ENCODE results near the gene CAPN12.
"Not testable (repeated sequence)": the region's sequence is repeated elsewhere in the genome, so short reads cannot be mapped to it uniquely, and the experiment has no call there.

CAPN12 gene

DNA sequence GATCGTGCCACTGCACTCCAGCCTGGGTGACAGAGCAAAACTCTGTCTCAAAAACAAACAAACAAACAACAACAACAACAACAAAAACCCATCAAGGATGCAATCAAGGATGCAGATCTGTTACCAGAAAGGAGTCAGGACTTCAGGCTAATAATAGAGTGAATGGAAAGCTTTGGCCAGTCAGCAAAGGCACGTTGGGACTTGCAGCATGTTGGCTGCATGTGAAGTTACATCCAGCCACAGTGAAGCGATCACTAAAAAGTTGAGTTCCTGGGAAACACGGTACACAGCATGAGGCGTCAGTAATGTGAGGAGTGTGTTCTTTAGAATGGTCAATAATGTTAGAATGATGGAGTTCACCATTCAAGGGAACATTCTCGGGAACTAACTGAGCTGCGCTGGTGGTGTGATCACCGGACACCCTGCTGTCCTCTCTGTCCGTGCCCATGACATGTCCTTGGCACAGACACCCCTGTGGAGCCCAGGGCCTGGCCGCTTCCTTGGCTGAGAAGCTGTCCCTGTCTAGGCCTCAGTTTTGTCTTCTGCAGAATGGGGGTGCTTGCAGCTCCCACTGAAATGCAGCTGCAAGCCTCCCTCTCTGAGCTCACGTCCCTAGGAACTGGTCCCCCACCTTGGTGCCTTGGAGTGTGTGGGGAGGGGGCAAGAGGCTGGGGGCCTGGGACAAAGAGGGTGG, 42.4 kb upstream of the CAPN12 start:
- H3K4me3 ChIP-seq (ENCODE audit: control insufficient read depth, low read depth, low read length): no peak overlapping the region
- no peak for DNase-seq (ENCODE audit: low read depth)
- TF ChIP-seq, protein P1, sequence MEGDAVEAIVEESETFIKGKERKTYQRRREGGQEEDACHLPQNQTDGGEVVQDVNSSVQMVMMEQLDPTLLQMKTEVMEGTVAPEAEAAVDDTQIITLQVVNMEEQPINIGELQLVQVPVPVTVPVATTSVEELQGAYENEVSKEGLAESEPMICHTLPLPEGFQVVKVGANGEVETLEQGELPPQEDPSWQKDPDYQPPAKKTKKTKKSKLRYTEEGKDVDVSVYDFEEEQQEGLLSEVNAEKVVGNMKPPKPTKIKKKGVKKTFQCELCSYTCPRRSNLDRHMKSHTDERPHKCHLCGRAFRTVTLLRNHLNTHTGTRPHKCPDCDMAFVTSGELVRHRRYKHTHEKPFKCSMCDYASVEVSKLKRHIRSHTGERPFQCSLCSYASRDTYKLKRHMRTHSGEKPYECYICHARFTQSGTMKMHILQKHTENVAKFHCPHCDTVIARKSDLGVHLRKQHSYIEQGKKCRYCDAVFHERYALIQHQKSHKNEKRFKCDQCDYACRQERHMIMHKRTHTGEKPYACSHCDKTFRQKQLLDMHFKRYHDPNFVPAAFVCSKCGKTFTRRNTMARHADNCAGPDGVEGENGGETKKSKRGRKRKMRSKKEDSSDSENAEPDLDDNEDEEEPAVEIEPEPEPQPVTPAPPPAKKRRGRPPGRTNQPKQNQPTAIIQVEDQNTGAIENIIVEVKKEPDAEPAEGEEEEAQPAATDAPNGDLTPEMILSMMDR (IDR thresholded peaks at IDR 0.05; ENCODE audit: control insufficient read depth, insufficient read depth, low read depth, low read length, missing control alignments): no peak

DNA sequence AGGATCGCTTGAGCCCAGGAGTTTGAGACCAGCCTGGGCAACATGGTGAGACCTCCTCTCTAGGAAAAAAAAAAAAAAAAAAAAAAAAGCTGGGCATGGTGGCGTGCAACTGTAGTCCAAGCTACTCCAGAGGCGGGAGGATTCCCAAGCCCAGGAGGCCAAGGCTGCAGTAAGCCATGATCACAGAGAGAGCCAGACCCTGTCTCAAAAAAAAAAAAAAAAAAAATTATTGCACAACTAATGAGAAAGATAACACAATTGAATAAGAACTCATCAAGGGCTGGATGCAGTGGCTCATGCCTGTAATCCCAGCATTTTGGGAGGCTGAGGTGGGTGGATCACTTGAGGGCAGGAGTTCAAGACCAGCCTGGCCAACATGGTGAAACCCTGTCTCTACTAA, 41.8 kb upstream of the CAPN12 start:
- not testable (repeated sequence) for DNase-seq (ENCODE audit: low read depth); H3K4me3 ChIP-seq (ENCODE audit: control insufficient read depth, low read depth, low read length)

DNA sequence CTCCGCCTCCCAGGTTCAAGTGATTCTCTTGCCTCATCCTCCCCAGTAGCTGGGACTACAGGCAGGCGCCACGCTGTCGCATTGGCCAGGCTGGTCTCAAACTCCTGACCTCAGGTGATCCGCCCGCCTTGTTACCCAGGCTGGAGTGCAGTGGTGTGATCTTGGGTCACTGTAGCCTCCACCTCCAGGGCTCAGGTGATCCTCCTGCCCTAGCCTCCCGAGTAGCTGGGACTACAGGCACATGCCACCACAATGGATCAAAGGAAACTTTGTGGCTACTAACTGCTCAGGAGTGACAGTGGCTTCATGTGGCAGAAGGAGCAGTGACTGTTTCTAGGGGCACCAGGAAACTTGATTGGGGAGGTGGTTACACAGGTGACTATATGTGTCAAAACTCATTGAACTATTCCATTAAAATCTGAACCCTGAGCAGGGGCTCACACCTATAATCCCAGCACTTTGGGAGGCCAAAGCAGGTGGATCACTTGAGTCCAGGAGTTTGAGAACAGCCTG, 41.0 kb upstream of the CAPN12 start:
- no peak overlapping the region for H3K4me3 ChIP-seq (ENCODE audit: control insufficient read depth, low read depth, low read length)
- DNase-seq (ENCODE audit: low read depth): no peak
- TF ChIP-seq, protein P1 (IDR thresholded peaks at IDR 0.05; ENCODE audit: control insufficient read depth, insufficient read depth, low read depth, low read length, missing control alignments): no peak

DNA sequence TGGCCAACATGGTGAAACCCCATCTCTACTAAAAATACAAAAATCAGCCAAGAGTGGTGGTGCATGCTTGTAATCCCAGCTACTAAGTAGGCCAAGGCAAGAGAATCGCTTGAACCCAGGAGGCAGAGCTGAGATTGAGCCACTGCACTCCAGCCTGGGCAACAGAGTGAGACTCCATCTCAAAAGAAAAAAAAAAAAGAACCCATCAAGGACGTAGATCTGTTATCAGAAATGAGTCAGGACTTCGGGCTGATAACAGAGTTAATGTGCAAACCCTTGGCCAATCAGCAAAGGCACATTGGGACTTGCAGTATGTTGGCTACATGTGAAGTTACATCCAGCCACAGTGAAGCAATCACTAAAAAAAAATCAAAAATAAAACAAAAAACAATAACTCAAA, 40.0 kb upstream of the CAPN12 start:
- TF ChIP-seq, protein P1 (IDR thresholded peaks at IDR 0.05; ENCODE audit: control insufficient read depth, insufficient read depth, low read depth, low read length, missing control alignments): no peak
- no peak for DNase-seq (ENCODE audit: low read depth)
- H3K4me3 ChIP-seq (ENCODE audit: control insufficient read depth, low read depth, low read length): no peak overlapping the region

DNA sequence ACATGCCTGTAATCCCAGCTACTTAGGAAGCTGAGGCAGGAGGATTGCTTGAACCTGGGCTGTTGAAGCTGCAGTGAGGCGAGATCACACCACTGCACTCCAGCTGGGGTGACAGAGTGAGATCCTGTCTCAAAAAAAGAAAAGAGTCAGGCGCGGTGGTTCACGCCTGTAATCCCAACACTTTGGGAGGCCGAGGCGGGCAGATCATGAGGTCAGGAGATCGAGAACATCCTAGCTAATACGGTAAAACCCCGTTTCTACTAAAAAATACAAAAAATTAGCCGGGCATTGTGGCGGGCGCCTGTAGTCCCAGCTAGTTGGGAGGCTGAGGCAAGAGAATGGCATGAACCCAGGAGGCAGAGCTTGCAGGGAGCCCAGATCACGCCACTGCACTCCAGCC, 37.9 kb upstream of the CAPN12 start:
- not testable (repeated sequence) for H3K4me3 ChIP-seq (ENCODE audit: control insufficient read depth, low read depth, low read length); DNase-seq (ENCODE audit: low read depth)

DNA sequence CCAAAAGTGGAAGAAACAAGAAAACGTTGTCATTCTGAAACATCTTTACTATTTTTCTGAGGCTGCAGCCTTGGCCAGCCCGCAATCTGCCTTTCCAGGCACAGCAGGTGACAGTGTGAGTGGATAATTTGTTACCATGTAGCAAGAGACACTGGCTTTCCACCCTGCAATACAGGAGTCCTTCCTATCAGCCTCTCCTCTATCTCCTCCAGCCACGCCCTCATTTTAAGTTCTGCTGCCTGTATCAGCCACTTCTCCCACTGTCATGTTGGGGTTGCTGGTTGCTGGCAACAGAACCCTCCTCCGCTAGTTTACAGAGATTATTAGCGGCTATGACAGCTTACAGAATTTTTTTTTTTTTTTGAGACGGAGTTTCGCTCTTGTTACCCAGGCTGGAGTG, 36.8 kb upstream of the CAPN12 start:
- TF ChIP-seq, protein P1 (IDR thresholded peaks at IDR 0.05; ENCODE audit: control insufficient read depth, insufficient read depth, low read depth, low read length, missing control alignments): no peak
- H3K4me3 ChIP-seq (ENCODE audit: control insufficient read depth, low read depth, low read length): no peak overlapping the region
- no peak for DNase-seq (ENCODE audit: low read depth)

DNA sequence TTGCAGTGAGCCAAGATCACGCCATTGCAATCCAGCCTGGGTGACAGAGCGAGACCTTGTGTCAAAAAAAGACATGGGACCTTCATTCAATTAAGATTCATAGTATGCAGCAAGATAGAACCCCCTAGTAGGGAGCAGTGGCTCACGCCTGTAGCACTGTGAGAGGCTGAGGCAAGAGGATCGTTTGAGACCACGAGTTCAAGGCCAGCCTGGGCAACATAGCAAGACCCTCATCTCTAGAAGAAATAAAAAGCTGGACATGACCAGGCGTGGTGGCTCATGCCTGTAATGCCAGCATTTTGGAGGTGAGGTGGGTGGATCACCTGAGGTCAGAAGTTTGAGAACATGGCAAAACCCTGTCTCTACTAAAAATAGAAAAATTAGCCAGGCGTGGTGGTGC, 36.2 kb upstream of the CAPN12 start:
- H3K4me3 ChIP-seq (ENCODE audit: control insufficient read depth, low read depth, low read length): no peak overlapping the region
- TF ChIP-seq, protein P1 (IDR thresholded peaks at IDR 0.05; ENCODE audit: control insufficient read depth, insufficient read depth, low read depth, low read length, missing control alignments): no peak
- DNase-seq (ENCODE audit: low read depth): no peak

DNA sequence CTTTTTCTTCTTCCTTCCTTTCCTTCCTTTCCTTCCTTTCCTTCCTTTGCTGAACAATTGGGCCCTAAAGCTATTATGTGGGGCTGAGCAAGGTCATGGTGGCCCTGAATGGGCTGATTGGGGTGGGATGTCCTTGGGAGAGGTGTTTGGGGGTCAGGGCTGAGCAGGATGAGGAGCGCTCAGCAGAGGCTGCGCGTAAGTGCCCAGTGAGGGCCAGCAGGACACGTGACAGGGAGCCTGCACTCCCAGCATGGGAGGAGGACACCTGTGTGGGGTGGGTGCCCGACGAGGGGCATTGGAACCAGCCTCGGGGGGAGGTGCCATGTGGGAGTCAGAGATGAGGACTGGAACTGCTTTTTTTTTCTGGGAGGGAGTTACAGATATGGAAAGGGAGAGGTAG, 34.5 kb upstream of the CAPN12 start:
- no peak for DNase-seq (ENCODE audit: low read depth)
- H3K4me3 ChIP-seq (ENCODE audit: control insufficient read depth, low read depth, low read length): no peak overlapping the region
- TF ChIP-seq, protein P1 (IDR thresholded peaks at IDR 0.05; ENCODE audit: control insufficient read depth, insufficient read depth, low read depth, low read length, missing control alignments): no peak
